Hematopoietic multipotent progenitor cell treated with erythropoietin and hydrocortisone succinate and interleukin-3 and kit ligand, for 4 days (in vitro differentiated cells): ENCODE measurements around the gene CLCN5.
A peak's percentile ranks its signal among the peaks of the same experiment; 100 is the strongest.

Experiments used
- DNase-seq: peaks from one replicate; pipeline ENCODE4 v3.0.0-alpha.2; 2015

The CLCN5 gene

GRCh38 chrX:50097071-50097470 lies 174.7 kb downstream of the CLCN5 start:
- no peak for DNase-seq

- no peak for DNase-seq
These were observed 175.8 kb downstream of the CLCN5 start for GRCh38 chrX:50098241-50098640.

GRCh38 chrX:50098749-50099148 lies 176.4 kb downstream of the CLCN5 start:
- DNase-seq: no peak

GRCh38 chrX:50099331-50099730 lies 176.9 kb downstream of the CLCN5 start:
- DNase-seq: no peak

- peak; percentile 75 for DNase-seq
These were observed 177.8 kb downstream of the CLCN5 start for GRCh38 chrX:50100188-50100587.

GRCh38 chrX:50103176-50103575 lies 180.8 kb downstream of the CLCN5 start:
- no peak for DNase-seq

- DNase-seq: no peak
These were observed 181.6 kb downstream of the CLCN5 start for GRCh38 chrX:50103866-50104566.

- peak; percentile 78 for DNase-seq
These were observed 183.8 kb downstream of the CLCN5 start for GRCh38 chrX:50106051-50106675.

GRCh38 chrX:50107470-50107869 lies 185.1 kb downstream of the CLCN5 start:
- no peak for DNase-seq

- no peak for DNase-seq
These were observed 185.9 kb downstream of the CLCN5 start for GRCh38 chrX:50108264-50108663.

- no peak for DNase-seq
These were observed 189.3 kb downstream of the CLCN5 start for GRCh38 chrX:50111742-50112141.

- DNase-seq: no peak
These were observed 191.7 kb downstream of the CLCN5 start for GRCh38 chrX:50114113-50114512.

GRCh38 chrX:50115973-50116372 lies 193.6 kb downstream of the CLCN5 start:
- peak; percentile 15 for DNase-seq

- DNase-seq: peak; percentile 62
These were observed 195.1 kb downstream of the CLCN5 start for GRCh38 chrX:50117476-50117875.

- no peak for DNase-seq
These were observed 203.1 kb downstream of the CLCN5 start for GRCh38 chrX:50125480-50125879.

GRCh38 chrX:50147972-50148371 lies 225.6 kb downstream of the CLCN5 start:
- no peak for DNase-seq
